HG02678 (cell line): ENCODE data around the gene SLX9.
"Not testable (repeated sequence)": the region's sequence is repeated elsewhere in the genome, so short reads cannot be mapped to it uniquely, and the experiment has no call there.

ENCODE experiments used
- ATAC-seq: cut with Tn5 transposase; IDR thresholded peaks from one replicate; pipeline ENCODE4 v1.9.1; 2021; ENCODE audit warnings: mild to moderate bottlenecking, moderate library complexity; ENCODE audit not compliant: unreplicated experiment

Gene SLX9

GRCh38 chr21:45016031-45016405 lies 76.2 kb downstream of the SLX9 start:
- no peak for ATAC-seq

- ATAC-seq = no peak
Observed at GRCh38 chr21:45016406-45017038, 76.7 kb downstream of the SLX9 start.

GRCh38 chr21:45017039-45017960 lies 77.5 kb downstream of the SLX9 start:
- no peak for ATAC-seq

GRCh38 chr21:45018131-45019075 lies 78.6 kb downstream of the SLX9 start:
- ATAC-seq = no peak

- no peak for ATAC-seq
Observed at GRCh38 chr21:45019076-45019886, 79.5 kb downstream of the SLX9 start.

GRCh38 chr21:45019887-45020537 lies 80.2 kb downstream of the SLX9 start:
- ATAC-seq = no peak

GRCh38 chr21:45020629-45021427 lies 81.0 kb downstream of the SLX9 start:
- no peak for ATAC-seq

- ATAC-seq = no peak
Observed at GRCh38 chr21:45021428-45022347, 81.9 kb downstream of the SLX9 start.

- no peak for ATAC-seq
Observed at GRCh38 chr21:45022348-45022675, 82.5 kb downstream of the SLX9 start.

- no peak for ATAC-seq
Observed at GRCh38 chr21:45022736-45023135, 82.9 kb downstream of the SLX9 start.

GRCh38 chr21:45024516-45024915 lies 84.7 kb downstream of the SLX9 start:
- not testable (repeated sequence) for ATAC-seq

- no peak for ATAC-seq
Observed at GRCh38 chr21:45026066-45026745, 86.4 kb downstream of the SLX9 start.
